Activated naive CD4-positive, alpha-beta T cell treated with anti-CD3 and anti-CD28 coated beads for 36 hours (primary cell): ENCODE results near the gene CNOT1. TPM values are rescaled to one million over a fixed set of nuclear protein-coding genes. Genes with fewer than 3 reads are reported as not detected.

Source experiments
- CTCF ChIA-PET: fragments of 350-600 bp; sonication (Branson Sonifier 250); formaldehyde crosslinking; loops from one replicate; lab custom pipeline; 2021; ENCODE audit warnings: antibody characterized with exemption; lab: Charles Lee
- DNase-seq: peaks from one replicate; pipeline ENCODE4 v3.0.0-alpha.2; 2020
- H3K27ac Mint-ChIP-seq: one replicate; pipeline ENCODE4 v1.8.0; 2021; ENCODE audit warnings: mild to moderate bottlenecking, mixed read lengths
- H3K27me3 Mint-ChIP-seq: one replicate; pipeline ENCODE4 v1.8.0; 2021; ENCODE audit warnings: low read depth, mixed read lengths
- H3K36me3 Mint-ChIP-seq: one replicate; pipeline ENCODE4 v1.8.0; 2021; ENCODE audit warnings: low read depth, mixed read lengths
- H3K4me1 Mint-ChIP-seq: one replicate; pipeline ENCODE4 v1.8.0; 2021; ENCODE audit warnings: low read depth, mixed read lengths
- H3K4me3 Mint-ChIP-seq: one replicate; pipeline ENCODE4 v1.8.0; 2021; ENCODE audit warnings: mild to moderate bottlenecking, moderate library complexity, mixed read lengths
- H3K9me3 Mint-ChIP-seq: one replicate; pipeline ENCODE4 v1.8.0; 2021; ENCODE audit warnings: mixed read lengths
- intact Hi-C: fragments of 100-400 bp; cut with micrococcal nuclease; formaldehyde crosslinking; loops from one replicate; pipeline ENCODE4 v1.15.1; 2023
- total RNA-seq, 2 experiments: library from RNA; stranded (reverse); gene quantifications; one replicate each; pipeline ENCODE4 v1.2.3, GENCODE V29; 2021

CNOT1 gene
- total RNA-seq, 2 experiments from 2014 or later: 283 to 287 TPM

- no peak for DNase-seq
- no peak overlapping the region for H3K4me3 Mint-ChIP-seq
- intact Hi-C loops: no loop called here
- H3K9me3 Mint-ChIP-seq: no peaks in the 10 kb centered on the region
- H3K27me3 Mint-ChIP-seq: no peaks in the 10 kb centered on the region
- peaks cover 29% of the 10 kb centered on the region for H3K36me3 Mint-ChIP-seq
- no peak overlapping the region for H3K27ac Mint-ChIP-seq
- CTCF ChIA-PET: no interaction called here
- peaks cover 43% of the 10 kb centered on the region for H3K4me1 Mint-ChIP-seq
These were observed 24.1 kb downstream of the CNOT1 start for GRCh38 chr16:58605562-58605961.

- no peak for DNase-seq
- Mint-ChIP-seq H3K27me3 (no peaks in the 10 kb centered on the region), H3K4me1 (peaks cover 3% of the 10 kb centered on the region), H3K27ac (peak overlapping the region; percentile 27), H3K36me3 (peaks cover 58% of the 10 kb centered on the region), H3K4me3 (no peak overlapping the region), H3K9me3 (no peaks in the 10 kb centered on the region)
- intact Hi-C loops: no loop called here
- CTCF ChIA-PET: interaction anchor here (1.2 kb wide), 1 partner anchor 75 kb away, joined by 3 read pairs; no protein-coding TSS in a partner anchor
These were observed 38.5 kb downstream of the CNOT1 start for GRCh38 chr16:58591083-58591482.

GRCh38 chr16:58589326-58589905, 40.2 kb downstream of the CNOT1 start:
- CTCF ChIA-PET: no interaction called here
- Mint-ChIP-seq H3K27me3 (no peaks in the 10 kb centered on the region), H3K4me1 (peaks cover 11% of the 10 kb centered on the region), H3K9me3 (no peaks in the 10 kb centered on the region), H3K27ac (no peak overlapping the region), H3K4me3 (no peak overlapping the region), H3K36me3 (peaks cover 63% of the 10 kb centered on the region)
- intact Hi-C loops: loop anchor here (10.0 kb wide), 1 partner anchor 55 kb away; no protein-coding TSS in a partner anchor
- DNase-seq: no peak

- H3K4me3 Mint-ChIP-seq: no peak overlapping the region
- H3K27me3 Mint-ChIP-seq: no peaks in the 10 kb centered on the region
- CTCF ChIA-PET: no interaction called here
- H3K27ac Mint-ChIP-seq: no peak overlapping the region
- intact Hi-C loops: loop anchor here (10.0 kb wide), 1 partner anchor 54 kb away; no protein-coding TSS in a partner anchor
- no peak for DNase-seq
- H3K9me3 Mint-ChIP-seq: no peaks in the 10 kb centered on the region
- H3K4me1 Mint-ChIP-seq: peaks cover 11% of the 10 kb centered on the region
- peaks cover 60% of the 10 kb centered on the region for H3K36me3 Mint-ChIP-seq
These were observed 41.2 kb downstream of the CNOT1 start for GRCh38 chr16:58588406-58588805.

- DNase-seq: no peak
- H3K4me1 Mint-ChIP-seq: peaks cover 11% of the 10 kb centered on the region
- intact Hi-C loops: loop anchor here (10.0 kb wide), 1 partner anchor 52 kb away; no protein-coding TSS in a partner anchor
- CTCF ChIA-PET: no interaction called here
- no peak overlapping the region for H3K27ac Mint-ChIP-seq
- no peaks in the 10 kb centered on the region for H3K9me3 Mint-ChIP-seq
- H3K36me3 Mint-ChIP-seq: peaks cover 51% of the 10 kb centered on the region
- H3K27me3 Mint-ChIP-seq: no peaks in the 10 kb centered on the region
- no peak overlapping the region for H3K4me3 Mint-ChIP-seq
These were observed 43.1 kb downstream of the CNOT1 start for GRCh38 chr16:58586340-58587030.

GRCh38 chr16:58584831-58585505, 44.7 kb downstream of the CNOT1 start:
- intact Hi-C loops: loop anchor here (5.0 to 10.0 kb wide), 3 partner anchors 42 to 848 kb away; partner anchors contain the start of genes CNOT1 and KATNB1
- CTCF ChIA-PET: no interaction called here
- Mint-ChIP-seq H3K9me3 (no peaks in the 10 kb centered on the region), H3K4me1 (peaks cover 11% of the 10 kb centered on the region), H3K27ac (peak overlapping the region; percentile 36), H3K36me3 (peaks cover 52% of the 10 kb centered on the region), H3K27me3 (no peaks in the 10 kb centered on the region), H3K4me3 (no peak overlapping the region)
- DNase-seq: no peak

GRCh38 chr16:58582971-58583765, 46.5 kb downstream of the CNOT1 start:
- H3K4me3 Mint-ChIP-seq: no peak overlapping the region
- intact Hi-C loops: loop anchor here (5.0 to 10.0 kb wide), 3 partner anchors 44 to 846 kb away; partner anchors contain the start of genes CNOT1 and KATNB1
- H3K4me1 Mint-ChIP-seq: peaks cover 11% of the 10 kb centered on the region
- no peaks in the 10 kb centered on the region for H3K27me3 Mint-ChIP-seq
- H3K27ac Mint-ChIP-seq: no peak overlapping the region
- H3K36me3 Mint-ChIP-seq: peaks cover 53% of the 10 kb centered on the region
- H3K9me3 Mint-ChIP-seq: no peaks in the 10 kb centered on the region
- CTCF ChIA-PET: no interaction called here
- peak; percentile 12 for DNase-seq

GRCh38 chr16:58582133-58582532, 47.5 kb downstream of the CNOT1 start:
- Mint-ChIP-seq H3K27ac (no peak overlapping the region), H3K4me1 (peaks cover 11% of the 10 kb centered on the region), H3K27me3 (no peaks in the 10 kb centered on the region), H3K4me3 (no peak overlapping the region), H3K9me3 (no peaks in the 10 kb centered on the region), H3K36me3 (peaks cover 54% of the 10 kb centered on the region)
- intact Hi-C loops: loop anchor here (5.0 to 10.0 kb wide), 3 partner anchors 45 to 845 kb away; partner anchors contain the start of genes CNOT1 and KATNB1
- DNase-seq: no peak
- CTCF ChIA-PET: interaction anchor here (0.6 to 0.7 kb wide), 2 partner anchors 10 to 42 kb away, joined by 3 read pairs; no protein-coding TSS in a partner anchor

- no peak for DNase-seq
- Mint-ChIP-seq H3K27ac (no peak overlapping the region), H3K4me1 (no peaks in the 10 kb centered on the region), H3K36me3 (peaks cover 43% of the 10 kb centered on the region), H3K4me3 (no peak overlapping the region), H3K27me3 (no peaks in the 10 kb centered on the region), H3K9me3 (no peaks in the 10 kb centered on the region)
- CTCF ChIA-PET: interaction anchor here (0.9 to 1.1 kb wide), 2 partner anchors 61 to 62 kb away, joined by 3 read pairs; no protein-coding TSS in a partner anchor
- intact Hi-C loops: no loop called here
These were observed 50.0 kb downstream of the CNOT1 start for GRCh38 chr16:58579587-58579986.

- Mint-ChIP-seq H3K4me3 (no peak overlapping the region), H3K9me3 (no peaks in the 10 kb centered on the region), H3K4me1 (no peaks in the 10 kb centered on the region), H3K27ac (peak overlapping the region; percentile 36), H3K27me3 (no peaks in the 10 kb centered on the region), H3K36me3 (peaks cover 49% of the 10 kb centered on the region)
- CTCF ChIA-PET: no interaction called here
- no peak for DNase-seq
- intact Hi-C loops: no loop called here
These were observed 51.0 kb downstream of the CNOT1 start for GRCh38 chr16:58578642-58579041.

- H3K4me3 Mint-ChIP-seq: no peak overlapping the region
- no peak for DNase-seq
- peaks cover 48% of the 10 kb centered on the region for H3K36me3 Mint-ChIP-seq
- CTCF ChIA-PET: interaction anchor here (0.6 to 1.2 kb wide), 3 partner anchors 8 to 179 kb away, joined by 3 read pairs; no protein-coding TSS in a partner anchor
- H3K9me3 Mint-ChIP-seq: no peaks in the 10 kb centered on the region
- no peak overlapping the region for H3K27ac Mint-ChIP-seq
- no peaks in the 10 kb centered on the region for H3K27me3 Mint-ChIP-seq
- no peaks in the 10 kb centered on the region for H3K4me1 Mint-ChIP-seq
- intact Hi-C loops: no loop called here
These were observed 52.5 kb downstream of the CNOT1 start for GRCh38 chr16:58577141-58577540.
